ENCODE data around the gene CYTIP. TPM values are rescaled to one million over a fixed set of nuclear protein-coding genes. Genes with fewer than 3 reads are reported as not detected.

Gene CYTIP
- total and polyA plus RNA-seq, 2 of the 13 experiments (the other 11 are each of a cell fraction or from before 2014, with no cell fraction given), result not detected

- TF ChIP-seq ZMAT5 (CRISPR knock-in tag; IDR thresholded peaks at IDR 0.05; ENCODE audit: borderline replicate concordance, low read depth) (no peak), MAFK (conservative IDR thresholded peaks at IDR 0.05 in 1 of 2, IDR thresholded peaks at IDR 0.05 in 1 of 2; ENCODE audit: low read length in 2 of 2) (peak; percentile 7 to 22; a peak in 1 of 4 replicates)
- 34% methylated on average over 5 of the region's 5 CpGs for WGBS (ENCODE audit: low lambda C conversion rate)
- Histone ChIP-seq H3K79me2 (ENCODE audit: insufficient read depth, low read length) (no peaks in the 10 kb centered on the region), H3K9me3 (ENCODE audit: low read length) (no peaks in the 10 kb centered on the region), H2AFZ (ENCODE audit: low read length) (no peak overlapping the region), H3K4me3 (replicated peaks in 1 of 3; ENCODE audit: insufficient read depth in 1 of 3, low read depth in 2 of 3, low read length in 3 of 3) (no peak overlapping the region), H3K36me3 (replicated peaks in 1 of 2; ENCODE audit: control insufficient read depth in 1 of 2, insufficient read depth in 2 of 2, low read length in 2 of 2) (no peaks in the 10 kb centered on the region), H3K4me1 (ENCODE audit: insufficient read depth, low read length) (peaks cover 10% of the 10 kb centered on the region), H3K4me2 (ENCODE audit: low read depth, low read length) (no peak overlapping the region), H3K9ac (ENCODE audit: insufficient read depth, low read depth, low read length) (no peak overlapping the region), H4K20me1 (ENCODE audit: insufficient read depth, low read length) (no peaks in the 10 kb centered on the region), H3K27me3 (ENCODE audit: control insufficient read depth in 1 of 2, insufficient read depth in 2 of 2, low read length in 2 of 2) (no peaks in the 10 kb centered on the region), H3K27ac (ENCODE audit: extremely low read length, insufficient read depth, low read length) (no peak overlapping the region)
- in situ Hi-C loops (cut with HindIII; ENCODE audit: extremely low pct_ligation_motif_present, low pct_unique_long_range_greater_than_20kb), result no loop called here
- intact Hi-C loops (cut with micrococcal nuclease; ENCODE audit: unreplicated experiment), result no loop called here
- DNase-seq (ENCODE audit: low spot score) (no peak), ATAC-seq (no peak), FAIRE-seq (no peak)
- ChIA-PET CTCF (ENCODE audit: low intra/inter-chr PET ratio, low total read pairs) (no interaction called here), POLR2A (no interaction called here)
- BruUV-seq (replicated peaks), result no TSS peak
These were observed 21.7 kb upstream of the CYTIP start for GRCh38 chr2:157465554-157465953.

GRCh38 chr2:157463002-157463401, 19.1 kb upstream of the CYTIP start:
- DNase-seq (ENCODE audit: low spot score) (no peak), FAIRE-seq (no peak), ATAC-seq (no peak)
- no TSS peak for BruUV-seq (replicated peaks)
- no peak overlapping the region for H2AFZ ChIP-seq (ENCODE audit: low read length)
- no peaks in the 10 kb centered on the region for H4K20me1 ChIP-seq (ENCODE audit: insufficient read depth, low read length)
- ChIA-PET POLR2A (no interaction called here), CTCF (ENCODE audit: low intra/inter-chr PET ratio, low total read pairs) (no interaction called here)
- H3K27ac ChIP-seq (ENCODE audit: extremely low read length, insufficient read depth, low read length), result no peak overlapping the region
- 46% methylated on average over 6 of the region's 6 CpGs for WGBS (ENCODE audit: low lambda C conversion rate)
- in situ Hi-C loops (cut with HindIII; ENCODE audit: extremely low pct_ligation_motif_present, low pct_unique_long_range_greater_than_20kb) (no loop called here), intact Hi-C loops (cut with micrococcal nuclease; ENCODE audit: unreplicated experiment) (loop anchor here (5.0 kb wide), 1 partner anchor 136 kb away; the partner anchor contains the start of gene ERMN)
- H3K4me3 ChIP-seq (replicated peaks in 1 of 3; ENCODE audit: insufficient read depth in 1 of 3, low read depth in 2 of 3, low read length in 3 of 3), result no peak overlapping the region
- H3K36me3 ChIP-seq (replicated peaks in 1 of 2; ENCODE audit: control insufficient read depth in 1 of 2, insufficient read depth in 2 of 2, low read length in 2 of 2), result no peaks in the 10 kb centered on the region
- no peaks in the 10 kb centered on the region for H3K27me3 ChIP-seq (ENCODE audit: control insufficient read depth in 1 of 2, insufficient read depth in 2 of 2, low read length in 2 of 2)
- H3K79me2 ChIP-seq (ENCODE audit: insufficient read depth, low read length), result no peaks in the 10 kb centered on the region
- peaks cover 17% of the 10 kb centered on the region for H3K4me1 ChIP-seq (ENCODE audit: insufficient read depth, low read length)
- H3K9ac ChIP-seq (ENCODE audit: insufficient read depth, low read depth, low read length), result no peak overlapping the region
- no peaks in the 10 kb centered on the region for H3K9me3 ChIP-seq (ENCODE audit: low read length)
- no peak overlapping the region for H3K4me2 ChIP-seq (ENCODE audit: low read depth, low read length)
- TF ChIP-seq ZBTB39 (CRISPR knock-in tag; IDR thresholded peaks at IDR 0.05) (no peak), PHF21A (CRISPR knock-in tag; IDR thresholded peaks at IDR 0.05) (no peak), ZNF24 (IDR thresholded peaks at IDR 0.05) (no peak), ATF5 (CRISPR knock-in tag; IDR thresholded peaks at IDR 0.05; ENCODE audit: low read depth) (no peak), ZNF18 (CRISPR knock-in tag; IDR thresholded peaks at IDR 0.05; ENCODE audit: insufficient replicate concordance) (no peak), TBX2 (CRISPR knock-in tag; IDR thresholded peaks at IDR 0.05; ENCODE audit: borderline replicate concordance) (no peak), JUN (CRISPR knock-in tag; IDR thresholded peaks at IDR 0.05) (no peak)
